GM19025 (cell line): ENCODE measurements around the gene GPR173.

Experiments
- ATAC-seq: cut with Tn5 transposase; IDR thresholded peaks from one replicate; pipeline ENCODE4 v1.9.1; 2021; ENCODE audit warnings: mild to moderate bottlenecking, low read depth, moderate library complexity; ENCODE audit not compliant: unreplicated experiment

GPR173 gene

DNA sequence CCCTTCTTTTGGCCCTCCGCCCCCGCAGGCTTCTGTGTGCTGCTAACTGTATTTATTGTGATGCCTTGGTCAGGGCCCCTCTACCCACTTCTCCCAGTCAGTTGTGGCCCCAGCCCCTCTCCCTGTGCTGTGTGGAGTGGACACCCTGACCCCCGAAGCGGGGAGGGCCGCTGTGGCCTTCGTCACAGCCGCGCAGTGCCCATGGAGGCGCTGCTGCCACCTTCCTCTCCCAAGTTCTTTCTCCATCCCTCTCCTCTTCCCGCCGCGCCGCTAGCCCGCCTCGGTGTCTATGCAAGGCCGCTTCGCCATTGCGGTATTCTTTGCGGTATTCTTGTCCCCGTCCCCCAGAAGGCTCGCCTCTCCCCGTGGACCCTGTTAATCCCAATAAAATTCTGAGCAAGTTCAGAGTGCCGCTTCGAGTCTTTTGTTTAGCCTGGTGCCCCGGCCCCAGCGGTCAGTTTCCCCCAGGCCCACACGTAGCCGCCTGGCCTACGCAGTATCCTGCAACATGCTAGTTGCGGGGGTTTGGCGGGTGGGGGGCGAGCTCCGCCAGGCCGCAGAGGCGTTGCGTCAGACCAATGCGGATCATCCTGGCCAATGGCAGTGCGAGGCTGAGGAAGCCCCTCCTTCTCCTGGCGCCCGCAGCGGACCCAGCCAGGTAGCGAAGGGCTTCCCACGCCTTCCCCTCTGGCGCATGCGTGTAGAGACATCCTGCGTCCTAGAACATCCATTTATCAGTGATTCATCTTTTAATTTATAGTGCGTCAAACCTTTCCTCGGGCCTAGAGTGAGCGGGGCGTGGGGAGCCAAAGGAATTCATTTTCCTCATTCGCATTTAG lies 39.8 kb downstream of the GPR173 start:
- ATAC-seq: no peak

DNA sequence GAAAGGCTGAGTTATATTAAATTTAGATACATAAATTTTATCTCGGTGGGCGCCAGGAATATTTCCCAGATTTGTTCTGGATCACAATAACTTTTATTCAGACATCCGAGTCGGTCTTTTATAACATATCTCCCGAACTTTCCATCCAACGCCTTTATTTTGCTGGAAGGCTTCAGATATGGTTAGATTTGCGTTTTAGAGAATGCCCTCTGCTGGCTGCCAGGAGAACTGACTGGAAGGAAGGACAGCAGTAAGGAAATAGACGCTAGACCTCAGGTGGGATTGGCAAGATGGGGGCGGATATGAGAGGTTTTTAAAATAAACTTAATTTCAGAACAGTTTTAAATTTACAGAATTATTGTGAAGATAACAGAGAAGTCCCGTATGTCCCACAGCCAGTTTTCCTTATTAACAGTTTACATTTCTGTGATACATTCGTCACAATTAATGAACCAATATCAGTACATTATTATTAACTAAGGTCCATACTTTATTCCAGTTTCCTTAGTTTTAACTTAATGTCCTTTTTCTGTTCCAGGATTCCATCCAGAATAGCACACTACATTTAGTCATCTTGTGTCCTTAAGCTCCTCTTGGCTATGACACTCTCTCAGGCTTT lies 40.7 kb downstream of the GPR173 start:
- ATAC-seq: no peak

DNA sequence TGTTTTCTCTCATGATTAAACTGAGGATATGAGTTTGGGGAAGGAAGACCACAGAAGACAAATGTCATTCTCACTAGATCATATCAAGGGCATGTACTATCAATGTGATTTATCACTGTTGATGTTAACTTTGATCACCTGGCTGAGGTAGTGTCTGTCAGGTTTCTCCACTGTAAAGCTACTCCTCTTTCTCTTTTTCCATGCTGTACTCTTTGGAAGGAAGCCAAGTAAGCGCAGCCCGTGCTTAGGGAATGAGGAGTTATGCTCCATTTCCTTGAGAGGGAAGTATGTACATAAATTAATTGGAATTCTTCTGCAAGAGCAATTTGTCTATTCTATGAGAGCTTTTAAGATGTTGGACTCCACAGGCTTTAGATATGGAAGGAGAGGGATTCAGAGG lies 41.3 kb downstream of the GPR173 start:
- no peak for ATAC-seq

DNA sequence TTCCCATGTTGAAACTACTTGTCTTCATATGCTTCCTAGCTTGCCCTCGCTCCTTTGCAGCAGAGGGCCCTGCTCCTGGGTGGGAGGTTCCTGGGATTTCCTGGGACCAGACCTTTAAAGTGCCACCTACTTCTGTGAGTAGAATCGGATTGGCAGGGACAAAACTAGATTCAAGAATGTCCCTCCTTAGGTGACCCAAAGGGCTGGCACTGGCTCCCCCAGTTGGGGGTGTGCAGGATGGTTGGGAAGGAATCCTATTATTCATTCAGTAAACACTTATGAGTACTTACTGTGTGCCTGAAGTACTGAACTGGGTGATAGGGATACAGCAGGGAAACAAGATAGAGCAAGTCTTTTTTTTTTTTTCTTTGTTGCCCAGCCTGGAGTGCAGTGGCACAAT lies 42.8 kb downstream of the GPR173 start:
- ATAC-seq: no peak

DNA sequence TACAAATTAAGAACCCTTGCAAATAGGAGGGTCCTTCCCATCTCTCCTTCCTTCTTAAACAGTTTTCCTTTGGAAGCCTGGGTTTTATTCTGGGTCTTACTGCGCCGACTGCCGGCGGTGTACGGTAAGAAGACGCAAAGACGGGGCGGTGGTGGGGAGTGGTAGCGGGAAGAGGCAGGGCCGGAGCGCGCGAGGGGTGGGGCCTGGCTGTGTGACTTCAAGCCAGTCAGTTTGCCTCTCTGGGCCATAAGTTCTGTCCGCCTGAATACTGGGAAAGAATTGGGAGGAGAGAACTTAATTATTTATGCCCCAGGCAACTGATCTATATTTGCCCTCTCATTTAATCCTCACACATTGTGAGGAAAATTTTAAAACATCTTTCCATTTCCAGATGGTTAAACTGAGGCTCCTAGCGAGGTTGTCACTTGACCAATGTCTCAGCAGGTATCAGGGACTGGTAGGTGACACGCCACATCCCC lies 44.6 kb downstream of the GPR173 start:
- peak; percentile 40 for ATAC-seq

DNA sequence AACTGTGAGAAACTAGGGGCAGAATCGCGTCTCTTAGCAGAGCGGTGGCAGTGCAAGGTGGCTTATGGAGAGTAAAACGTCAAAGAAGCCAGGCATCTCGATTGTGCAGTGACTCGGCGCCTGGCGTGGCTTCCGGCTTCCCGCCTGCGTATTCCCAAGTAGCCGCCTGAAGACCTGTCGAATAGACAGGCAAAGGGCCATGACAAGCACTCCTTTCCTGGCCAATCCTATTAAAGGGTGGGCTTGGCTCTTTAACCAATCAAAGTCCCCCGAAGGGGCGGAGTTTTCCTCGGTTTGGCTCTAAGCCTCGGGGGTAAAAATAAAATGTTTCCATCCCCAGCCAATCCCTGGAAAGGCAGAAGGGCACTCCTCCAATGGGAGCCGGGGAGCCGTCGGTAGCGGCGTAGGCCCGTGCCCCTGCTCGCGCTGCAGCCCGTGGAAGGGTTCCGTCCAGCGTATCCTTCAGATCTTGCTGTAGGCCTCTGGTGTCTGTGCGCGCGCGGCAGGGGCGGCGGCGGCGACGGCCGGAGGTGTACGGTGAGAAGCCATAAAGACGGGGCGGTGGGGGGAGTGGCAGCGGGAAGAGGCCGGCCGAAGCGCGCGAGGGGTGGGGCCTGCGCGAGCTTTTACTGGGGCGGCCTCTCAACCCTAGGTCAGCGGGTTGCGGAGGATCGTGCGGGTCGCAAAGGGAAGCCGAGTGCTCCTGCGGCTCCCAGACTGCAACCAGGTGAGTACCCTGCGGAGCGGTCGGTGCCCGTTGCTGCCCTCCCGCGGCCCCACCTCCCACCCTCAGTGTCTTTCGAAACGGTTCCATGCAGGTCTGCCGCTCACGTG lies 45.4 kb downstream of the GPR173 start, which contains the start of gene KANTR:
TSS of gene KANTR (plus strand) at position 395 of the 834 bp plus-strand sequence. CDS start 30,131 bp downstream, outside the sequence.
- peak; percentile 79 for ATAC-seq

DNA sequence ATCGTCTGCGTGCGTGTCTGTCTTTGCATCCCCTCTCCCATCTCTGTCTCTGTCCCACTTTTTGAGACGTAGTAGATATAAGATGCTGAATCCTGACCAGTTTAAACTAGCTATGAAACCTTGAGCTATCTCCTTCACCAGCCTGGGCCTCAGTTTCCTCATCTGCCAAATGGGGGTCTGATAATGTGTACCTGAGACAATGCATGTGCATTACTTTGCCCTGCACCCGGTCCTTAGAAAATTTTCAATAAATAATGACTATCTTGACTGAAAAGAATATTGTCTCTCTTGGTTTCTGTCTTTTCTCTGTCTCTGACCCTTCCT lies 46.0 kb downstream of the GPR173 start:
- no peak for ATAC-seq

DNA sequence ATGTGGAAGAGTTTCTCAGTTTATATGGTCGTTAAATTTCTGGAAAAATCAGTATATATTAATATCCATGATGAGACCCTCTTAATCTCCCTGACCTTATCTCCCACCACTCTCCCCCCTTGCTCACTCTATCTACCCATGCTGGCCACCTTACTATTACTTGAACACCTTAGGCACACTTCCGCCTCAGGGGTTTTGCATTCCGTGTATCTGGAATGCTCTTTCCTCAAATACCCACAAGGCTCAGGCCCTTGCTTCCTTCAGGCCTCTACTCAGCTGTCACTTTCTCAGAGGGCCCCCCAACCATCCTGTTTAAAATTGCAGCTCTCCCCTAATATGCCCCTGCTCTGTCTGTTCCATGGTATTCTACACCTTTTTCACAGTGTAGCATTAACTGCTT lies 47.2 kb downstream of the GPR173 start:
- ATAC-seq: no peak

DNA sequence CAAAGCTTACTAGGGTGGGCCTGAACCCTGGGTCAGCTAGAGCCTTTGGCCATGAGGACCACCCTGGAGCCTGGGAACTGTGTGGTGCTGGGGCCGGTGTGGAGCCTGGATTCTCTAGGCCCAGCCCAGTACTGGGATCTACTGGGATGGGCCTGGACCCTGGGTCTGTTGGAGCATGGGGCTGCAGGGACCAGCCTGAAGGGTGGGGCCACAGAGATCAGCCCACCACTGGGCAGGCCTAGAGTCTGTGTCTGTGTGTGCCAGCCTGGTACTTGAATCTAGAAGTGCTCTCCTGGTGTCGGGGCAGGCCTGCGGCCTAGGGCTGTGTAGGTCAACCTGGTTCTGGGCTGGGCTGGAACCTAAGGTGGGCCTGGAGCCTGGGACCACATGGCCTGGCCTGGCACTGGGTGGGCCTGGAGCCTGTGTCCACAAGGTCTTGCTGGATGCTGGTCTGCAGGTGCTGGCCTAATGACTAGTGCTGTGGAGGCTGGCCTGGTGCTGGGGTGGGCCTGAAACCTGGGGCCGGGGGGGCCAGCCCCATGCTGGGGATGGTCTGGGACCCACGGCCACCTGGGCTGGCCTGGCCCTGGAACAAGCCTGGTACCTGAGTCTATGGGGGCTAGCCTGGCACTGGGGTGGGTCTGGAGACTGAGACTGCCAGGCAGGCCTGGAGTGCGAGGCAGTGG lies 66.4 kb downstream of the GPR173 start:
- no peak for ATAC-seq

DNA sequence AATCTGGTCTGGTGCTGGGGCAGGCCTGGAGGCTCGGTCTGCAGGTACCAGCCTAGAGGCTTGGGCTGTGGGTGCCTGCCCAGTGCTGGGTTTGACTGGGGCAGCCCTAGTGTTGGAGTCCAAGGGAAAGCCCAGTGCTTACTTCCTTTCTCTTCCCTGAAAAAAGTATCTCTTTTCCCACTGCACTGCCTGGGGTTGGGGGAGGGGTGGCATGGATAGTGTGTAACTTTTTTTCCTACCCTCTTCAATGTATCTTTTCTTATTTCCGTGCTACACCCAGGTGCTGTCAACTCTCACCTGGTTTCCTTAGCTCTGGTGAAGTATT lies 66.9 kb downstream of the GPR173 start:
- ATAC-seq: no peak

DNA sequence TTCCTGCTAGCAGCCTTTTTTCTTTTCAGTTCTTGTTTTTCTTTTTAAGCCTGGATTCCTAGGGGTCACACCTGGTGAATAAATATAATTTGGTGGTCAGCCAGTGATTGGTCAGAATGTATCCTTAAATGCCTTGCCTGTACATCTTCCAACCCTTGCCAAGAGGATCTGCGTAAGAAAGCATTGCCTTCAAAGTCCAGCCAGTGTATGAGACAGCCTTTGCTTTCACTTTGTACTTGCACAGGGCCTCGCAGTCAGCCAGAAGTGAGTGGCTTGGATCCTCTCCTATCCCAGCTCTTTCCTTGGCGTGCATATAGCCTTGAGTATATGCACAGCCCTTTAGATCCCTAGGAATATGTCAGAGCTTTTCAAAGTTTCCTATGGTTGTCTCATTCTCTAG lies 67.5 kb downstream of the GPR173 start:
- ATAC-seq: no peak

DNA sequence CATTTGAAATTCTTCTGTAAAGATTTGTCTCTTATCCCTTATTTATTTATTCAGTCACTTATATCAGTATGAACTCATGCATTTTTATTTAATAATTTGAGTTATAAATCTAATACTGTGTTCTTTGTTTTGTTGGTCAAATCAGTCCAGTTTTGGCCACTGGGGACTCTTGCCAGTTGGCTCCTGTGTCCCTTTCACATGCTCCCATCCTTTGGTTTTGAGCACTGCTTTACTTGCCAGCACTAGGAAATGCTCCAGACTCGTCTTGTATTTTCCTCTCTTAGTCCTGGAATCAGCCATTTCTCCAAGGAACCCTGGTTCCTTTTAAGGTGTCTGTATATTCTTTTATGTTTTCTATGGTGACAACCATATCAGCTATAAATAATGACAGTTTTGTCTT lies 73.4 kb downstream of the GPR173 start:
- ATAC-seq: no peak

DNA sequence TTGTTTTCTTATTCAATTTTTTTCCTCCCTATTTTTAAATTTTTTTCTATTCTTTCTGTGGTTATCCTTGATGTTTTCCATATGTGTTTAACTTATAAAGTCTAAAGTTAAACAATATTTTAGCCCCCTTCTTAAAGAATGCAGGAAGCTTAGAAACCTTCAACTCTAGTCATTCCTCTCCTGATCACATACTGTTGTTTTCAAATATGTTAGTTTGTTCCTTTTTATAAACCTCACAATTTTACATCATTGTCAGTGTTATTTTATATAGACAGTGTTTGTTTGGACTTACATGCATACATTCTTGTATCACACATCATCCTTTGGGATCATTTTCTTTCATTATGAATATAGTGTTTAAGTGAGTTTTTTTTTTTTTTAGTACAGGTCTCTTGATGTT lies 76.9 kb downstream of the GPR173 start:
- ATAC-seq: no peak

DNA sequence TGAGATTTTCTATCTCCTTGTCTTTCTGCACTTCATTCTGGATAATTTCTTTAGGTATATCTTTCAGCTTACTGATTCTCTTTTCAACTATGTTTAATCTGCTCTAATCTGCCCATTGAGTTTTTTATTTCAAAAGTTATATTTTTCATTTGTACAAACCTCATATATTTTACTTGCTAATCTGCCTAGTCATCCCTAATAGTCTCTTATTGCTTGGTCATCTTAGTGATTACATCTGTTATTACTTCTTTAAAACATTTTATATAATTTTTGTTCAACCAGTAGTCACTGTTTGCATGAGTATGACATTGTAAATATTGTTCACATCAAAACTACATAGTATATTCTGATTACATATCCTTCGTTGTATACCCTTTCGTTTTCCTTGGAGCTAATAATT lies 77.8 kb downstream of the GPR173 start:
- no peak for ATAC-seq

DNA sequence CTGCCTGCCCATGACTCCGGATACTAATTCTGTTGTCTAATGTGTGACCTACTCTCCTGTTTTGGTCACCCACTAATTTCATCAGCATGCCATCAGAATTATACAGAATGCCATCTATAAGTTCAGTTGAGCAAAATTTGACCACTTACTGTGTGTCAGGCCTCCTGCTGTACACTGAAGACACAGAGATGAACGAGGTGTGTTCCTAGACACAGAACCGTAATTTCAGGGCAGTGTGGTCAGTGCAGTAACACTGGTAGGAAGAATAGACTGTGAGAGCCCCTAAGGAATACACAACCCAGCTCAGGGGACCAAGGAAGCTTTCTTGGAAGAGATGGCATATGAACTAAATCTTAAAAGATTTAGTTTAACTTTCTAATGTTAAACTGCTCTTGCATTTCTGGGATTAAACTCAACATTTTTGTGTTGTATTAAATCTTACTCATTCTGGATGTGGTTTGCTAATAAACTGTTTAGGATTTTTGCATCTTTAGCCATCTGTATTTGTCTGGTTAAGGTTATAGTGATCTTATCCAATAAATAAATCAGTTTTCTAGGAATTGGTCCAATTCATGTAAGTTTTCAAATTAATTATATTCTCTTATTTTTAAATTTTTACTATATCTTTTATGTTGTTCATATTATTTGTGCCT lies 79.6 kb downstream of the GPR173 start:
- no peak for ATAC-seq
